GM12865 (cell line): ENCODE data around the gene IL18BP.

ENCODE experiments used
- DNase-seq: peaks from one replicate; pipeline ENCODE4 v3.0.0; 2010; ENCODE audit warnings: low read depth
- H3K4me3 ChIP-seq: 2 replicates; pipeline ENCODE4 v1.5.1; 2011; ENCODE audit warnings: mild to moderate bottlenecking, low read depth, low read length, control low read depth
- CTCF ChIP-seq: IDR thresholded peaks from 2 replicates; pipeline ENCODE4 v1.5.1; 2011; ENCODE audit warnings: low read length, control low read depth, low read depth, inconsistent platforms; ENCODE audit not compliant: insufficient read depth; ENCODE audit errors: missing control alignments

Gene IL18BP

GRCh38 chr11:71995726-71996291 lies 2.9 kb upstream of the IL18BP start:
- TF ChIP-seq CTCF = no peak
- no peak overlapping the region for H3K4me3 ChIP-seq
- no peak for DNase-seq

- no peak overlapping the region for H3K4me3 ChIP-seq
- no peak for TF ChIP-seq CTCF
- no peak for DNase-seq
These were observed 2.2 kb upstream of the IL18BP start for GRCh38 chr11:71996517-71996916.

- no peak overlapping the region for H3K4me3 ChIP-seq
- DNase-seq = peak; percentile 40
- TF ChIP-seq CTCF = no peak
These were observed 1.8 kb upstream of the IL18BP start for GRCh38 chr11:71996946-71997345.

- TF ChIP-seq CTCF = no peak
- no peak overlapping the region for H3K4me3 ChIP-seq
- no peak for DNase-seq
These were observed 1.1 kb upstream of the IL18BP start for GRCh38 chr11:71997594-71997993.

DNA sequence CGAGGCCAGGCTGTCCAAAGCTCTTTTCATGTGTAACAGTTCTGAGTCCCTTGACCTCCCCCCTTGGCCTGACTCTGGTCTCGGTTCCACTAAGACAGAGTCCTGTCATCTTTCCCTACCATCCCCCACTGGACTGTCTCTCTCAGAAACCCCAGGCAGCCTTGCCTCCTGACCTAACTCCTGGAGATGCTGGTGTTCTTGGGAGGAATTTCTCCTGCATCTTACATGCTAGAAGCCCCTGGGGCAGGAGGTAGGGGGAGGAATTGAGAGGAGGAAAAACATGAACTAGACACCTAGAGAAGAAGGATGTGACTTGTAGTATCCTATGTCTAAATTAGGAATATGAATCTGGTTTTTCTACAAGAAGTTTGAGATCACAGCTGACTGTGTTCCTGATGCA lies 648 bp upstream of the IL18BP start:
- DNase-seq = no peak
- H3K4me3 ChIP-seq = no peak overlapping the region
- TF ChIP-seq CTCF = no peak

- no peak for DNase-seq
- peak overlapping the region; percentile 60 for H3K4me3 ChIP-seq
- TF ChIP-seq CTCF = no peak
These were observed 653 bp downstream of the IL18BP start for GRCh38 chr11:71999362-71999761.

GRCh38 chr11:71999798-72000197 lies 1.1 kb downstream of the IL18BP start:
- no peak for DNase-seq
- TF ChIP-seq CTCF = no peak
- H3K4me3 ChIP-seq = peak overlapping the region; percentile 60
